Gastroesophageal sphincter (tissue), 4 donors: ENCODE data around the gene TNKS2. TPM values are rescaled to one million over a fixed set of nuclear protein-coding genes. Genes with fewer than 3 reads are reported as not detected.

Experiments
- ATAC-seq: fragments of 150-250 bp; one replicate; pipeline ENCODE4 v1.9.1; 2016; ENCODE audit warnings: mild to moderate bottlenecking, moderate library complexity
- H3K27ac ChIP-seq, 4 donors: fragments of 200-600 bp; sonication (generic) in 3 of 4; 1 replicate in 3 of 4; 2 replicates in 1 of 4; pipeline ENCODE4 v1.5.1; 2016 to 2019
- H3K27me3 ChIP-seq: fragments of 200-600 bp; sonication (generic); one replicate; pipeline ENCODE4 v1.5.1; 2019
- H3K36me3 ChIP-seq, 2 donors: fragments of 200-600 bp; sonication (generic); one replicate each; pipeline ENCODE4 v1.5.1; 2019; ENCODE audit warnings: control low read depth in 1 of 2
- H3K4me1 ChIP-seq, 3 donors: fragments of 200-600 bp; sonication (generic); 1 replicate in 2 of 3; 2 replicates in 1 of 3; pipeline ENCODE4 v1.5.1; 2016 to 2019; ENCODE audit warnings: control low read depth in 2 of 3
- H3K4me3 ChIP-seq, 2 donors: fragments of 200-600 bp; sonication (generic); one replicate each; pipeline ENCODE4 v1.5.1; 2019; ENCODE audit warnings: mild to moderate bottlenecking in 1 of 2, moderate library complexity in 1 of 2
- H3K9me3 ChIP-seq, 3 donors: fragments of 200-600 bp; sonication (generic); one replicate each; pipeline ENCODE4 v1.5.1; 2017 to 2019; ENCODE audit warnings: control low read depth in 2 of 3
- CTCF ChIP-seq, 4 experiments: fragments of 200-600 bp in 2 of 4; fragments of 450-650 bp in 2 of 4; sonication (generic) in 1 of 4; IDR thresholded peaks; one replicate each; pipeline ENCODE4 v1.5.1; 2017 to 2019; ENCODE audit warnings: antibody characterized with exemption in 4 of 4, mild to moderate bottlenecking in 2 of 4, moderate library complexity in 2 of 4
- EP300 ChIP-seq: sonication (generic); formaldehyde crosslinking; IDR thresholded peaks from one replicate; pipeline ENCODE4 v1.6.1; 2017; ENCODE audit warnings: antibody characterized with exemption, mild to moderate bottlenecking
- POLR2A ChIP-seq, 2 donors: fragments of 450-650 bp; IDR thresholded peaks; one replicate each; pipeline ENCODE4 v1.6.1; 2017; ENCODE audit warnings: antibody characterized with exemption in 2 of 2, mild to moderate bottlenecking in 2 of 2, moderate library complexity in 1 of 2
- POLR2AphosphoS5 ChIP-seq: sonication (generic); formaldehyde crosslinking; IDR thresholded peaks from one replicate; pipeline ENCODE4 v1.6.1; 2017; ENCODE audit warnings: antibody characterized with exemption
- WGBS, 2 donors: methylation state at CpG; one replicate each; pipeline ENCODE4 v1.1.5; 2018; ENCODE audit warnings: low coverage in 1 of 2; 5-methylcytosine and 5-hydroxymethylcytosine counted together
- total RNA-seq, 4 donors: library from RNA; depleted of rRNA; stranded (reverse); fragments of >200 nt; gene quantifications; one replicate each; pipeline ENCODE4 v1.1.0, GENCODE V29; 2016

The TNKS2 gene
- total RNA-seq, 4 donors from 2014 or later, result 40.6 to 49.7 (median 45.6) TPM

GRCh38 chr10:91761721-91762120 lies 36.5 kb upstream of the TNKS2 start:
- TF ChIP-seq EP300, result no peak
- no peak for TF ChIP-seq POLR2AphosphoS5
- ATAC-seq, result no peak
- H3K9me3 ChIP-seq, result no peaks in the 10 kb centered on the region
- no peaks in the 10 kb centered on the region for H3K4me1 ChIP-seq
- H3K27me3 ChIP-seq, result no peaks in the 10 kb centered on the region
- H3K36me3 ChIP-seq, result no peaks in the 10 kb centered on the region
- no peak overlapping the region for H3K4me3 ChIP-seq
- WGBS, 2 donors, result 71% methylated on average over 1 of the region's 1 CpG; no CpG with 5 or more reads in 1 of the 2 donors
- no peak overlapping the region for H3K27ac ChIP-seq

- Histone ChIP-seq H3K4me1 (no peaks in the 10 kb centered on the region), H3K27me3 (no peaks in the 10 kb centered on the region), H3K9me3 (no peaks in the 10 kb centered on the region), H3K27ac (no peak overlapping the region), H3K4me3 (no peak overlapping the region), H3K36me3 (no peaks in the 10 kb centered on the region)
- no peak for TF ChIP-seq POLR2AphosphoS5
- no peak for TF ChIP-seq CTCF (IDR thresholded peaks at IDR 0.05)
- no peak for TF ChIP-seq POLR2A (IDR thresholded peaks at IDR 0.05)
- TF ChIP-seq EP300, result no peak
- no peak for ATAC-seq
- 63 to 81% methylated on average over 1 of the region's 1 CpG for WGBS, 2 donors
These were observed 35.3 kb upstream of the TNKS2 start for GRCh38 chr10:91762878-91763277.

GRCh38 chr10:91766676-91767075 lies 31.6 kb upstream of the TNKS2 start:
- Histone ChIP-seq H3K27ac (no peak overlapping the region), H3K4me3 (no peak overlapping the region), H3K9me3 (no peaks in the 10 kb centered on the region), H3K27me3 (no peaks in the 10 kb centered on the region), H3K36me3 (no peaks in the 10 kb centered on the region), H3K4me1 (no peaks in the 10 kb centered on the region)
- WGBS, 2 donors, result 87 to 91% methylated on average over 6 to 7 of the region's 7 CpGs
- no peak for ATAC-seq
- no peak for TF ChIP-seq POLR2A (IDR thresholded peaks at IDR 0.05)
- no peak for TF ChIP-seq POLR2AphosphoS5
- TF ChIP-seq CTCF (IDR thresholded peaks at IDR 0.05), result no peak
- no peak for TF ChIP-seq EP300

- no peak overlapping the region for H3K27ac ChIP-seq
- no peak for TF ChIP-seq EP300
- TF ChIP-seq POLR2A (IDR thresholded peaks at IDR 0.05), result no peak
- TF ChIP-seq CTCF (IDR thresholded peaks at IDR 0.05), result no peak
- no peak for TF ChIP-seq POLR2AphosphoS5
- H3K4me1 ChIP-seq, result no peaks in the 10 kb centered on the region
- H3K4me3 ChIP-seq, result no peak overlapping the region
- H3K9me3 ChIP-seq, result no peaks in the 10 kb centered on the region
- 92 to 93% methylated on average over 3 of the region's 3 CpGs for WGBS, 2 donors
- no peaks in the 10 kb centered on the region for H3K36me3 ChIP-seq
- no peak for ATAC-seq
- H3K27me3 ChIP-seq, result no peaks in the 10 kb centered on the region
These were observed 30.1 kb upstream of the TNKS2 start for GRCh38 chr10:91768123-91768522.

GRCh38 chr10:91771907-91772306 lies 26.3 kb upstream of the TNKS2 start:
- H3K27ac ChIP-seq, result no peak overlapping the region
- TF ChIP-seq CTCF (IDR thresholded peaks at IDR 0.05), result no peak
- no peak for TF ChIP-seq EP300
- TF ChIP-seq POLR2A (IDR thresholded peaks at IDR 0.05), result no peak
- no peak for TF ChIP-seq POLR2AphosphoS5
- WGBS, 2 donors, result 56 to 100% methylated on average over 1 of the region's 1 CpG
- no peaks in the 10 kb centered on the region for H3K36me3 ChIP-seq
- H3K4me1 ChIP-seq, result no peaks in the 10 kb centered on the region
- peaks cover 12% of the 10 kb centered on the region for H3K27me3 ChIP-seq
- no peak for ATAC-seq
- no peaks in the 10 kb centered on the region for H3K9me3 ChIP-seq
- H3K4me3 ChIP-seq, result no peak overlapping the region
